Duodenal mucosa (tissue), 2 donors: ENCODE measurements around the gene OR10G2.

Source experiments
- H3K27ac ChIP-seq: one replicate; pipeline ENCODE4 v1.7.0; 2013; ENCODE audit warnings: low read depth, low read length
- H3K27me3 ChIP-seq, 2 donors: one replicate each; pipeline ENCODE4 v1.7.0; 2013; ENCODE audit warnings: low read length in 2 of 2, control low read depth in 1 of 2; ENCODE audit not compliant: insufficient read depth in 2 of 2, control insufficient read depth in 1 of 2
- H3K36me3 ChIP-seq, 2 donors: one replicate each; pipeline ENCODE4 v1.7.0; 2013; ENCODE audit warnings: low read length in 2 of 2, control low read depth in 1 of 2; ENCODE audit not compliant: insufficient read depth in 2 of 2, control insufficient read depth in 1 of 2
- H3K4me1 ChIP-seq, 2 donors: one replicate each; pipeline ENCODE4 v1.7.0; 2013; ENCODE audit warnings: low read length in 2 of 2, control low read depth in 1 of 2; ENCODE audit not compliant: insufficient read depth in 2 of 2, control insufficient read depth in 1 of 2
- H3K4me3 ChIP-seq, 2 donors: one replicate each; pipeline ENCODE4 v1.7.0; 2013; ENCODE audit warnings: low read length in 2 of 2, low read depth in 1 of 2
- H3K9ac ChIP-seq, 2 donors: one replicate each; pipeline ENCODE4 v1.7.0; 2013; ENCODE audit warnings: low read length in 2 of 2, low read depth in 1 of 2
- H3K9me3 ChIP-seq, 2 donors: one replicate each; pipeline ENCODE4 v1.7.0; 2013; ENCODE audit warnings: low read length in 2 of 2, control low read depth in 1 of 2; ENCODE audit not compliant: control insufficient read depth in 1 of 2

The OR10G2 gene, protein sequence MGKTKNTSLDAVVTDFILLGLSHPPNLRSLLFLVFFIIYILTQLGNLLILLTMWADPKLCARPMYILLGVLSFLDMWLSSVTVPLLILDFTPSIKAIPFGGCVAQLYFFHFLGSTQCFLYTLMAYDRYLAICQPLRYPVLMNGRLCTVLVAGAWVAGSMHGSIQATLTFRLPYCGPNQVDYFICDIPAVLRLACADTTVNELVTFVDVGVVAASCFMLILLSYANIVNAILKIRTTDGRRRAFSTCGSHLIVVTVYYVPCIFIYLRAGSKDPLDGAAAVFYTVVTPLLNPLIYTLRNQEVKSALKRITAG

DNA sequence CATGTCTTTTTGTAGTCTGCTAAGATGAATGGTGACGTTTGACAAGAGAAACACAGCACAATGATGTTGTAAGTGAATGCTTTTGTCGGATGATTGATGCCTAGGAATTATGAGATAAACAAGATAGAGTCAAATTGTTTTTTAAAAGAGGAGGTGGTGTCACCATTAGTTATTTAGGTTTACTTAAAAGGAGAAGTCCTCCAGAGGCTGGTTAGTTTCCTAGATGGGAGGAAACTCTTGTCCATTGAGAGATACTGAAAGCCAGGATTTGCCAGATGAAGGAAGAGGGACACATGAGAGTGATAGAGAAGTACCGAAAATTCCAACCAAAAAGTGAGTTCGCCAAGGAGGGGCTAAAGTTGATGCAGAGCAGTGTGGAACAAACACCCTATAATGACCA is at the start of gene OR10G2:
OR10G2 (minus strand) TSS at position 101 of the 400 bp plus-strand sequence; CDS start at position 3, 98 bp downstream.
- no peak within 1 kb of the TSS for H3K9ac ChIP-seq
- no peaks in the 10 kb centered on the region for H3K9me3 ChIP-seq
- no peak within 1 kb of the TSS for H3K27ac ChIP-seq
- no peaks in the 10 kb centered on the region for H3K27me3 ChIP-seq
- H3K36me3 ChIP-seq: no peaks in the 10 kb centered on the region
- H3K4me1 ChIP-seq: no peaks in the 10 kb centered on the region
- no peak within 1 kb of the TSS for H3K4me3 ChIP-seq

GRCh38 chr14:21680072-21680471 is 45.3 kb upstream of the OR10G2 start:
- Histone ChIP-seq H3K4me3 (no peak overlapping the region), H3K27ac (no peak overlapping the region), H3K9ac (no peak overlapping the region), H3K36me3 (no peaks in the 10 kb centered on the region), H3K4me1 (no peaks in the 10 kb centered on the region), H3K27me3 (no peaks in the 10 kb centered on the region), H3K9me3 (peaks cover 7 to 10% of the 10 kb centered on the region in 2 donors)

GRCh38 chr14:21675566-21675965 is 40.8 kb upstream of the OR10G2 start:
- no peak overlapping the region for H3K4me3 ChIP-seq
- peaks cover 8 to 13% of the 10 kb centered on the region in 2 donors for H3K9me3 ChIP-seq
- H3K36me3 ChIP-seq: no peaks in the 10 kb centered on the region
- no peaks in the 10 kb centered on the region for H3K4me1 ChIP-seq
- H3K9ac ChIP-seq: no peak overlapping the region
- no peak overlapping the region for H3K27ac ChIP-seq
- H3K27me3 ChIP-seq: no peaks in the 10 kb centered on the region

DNA sequence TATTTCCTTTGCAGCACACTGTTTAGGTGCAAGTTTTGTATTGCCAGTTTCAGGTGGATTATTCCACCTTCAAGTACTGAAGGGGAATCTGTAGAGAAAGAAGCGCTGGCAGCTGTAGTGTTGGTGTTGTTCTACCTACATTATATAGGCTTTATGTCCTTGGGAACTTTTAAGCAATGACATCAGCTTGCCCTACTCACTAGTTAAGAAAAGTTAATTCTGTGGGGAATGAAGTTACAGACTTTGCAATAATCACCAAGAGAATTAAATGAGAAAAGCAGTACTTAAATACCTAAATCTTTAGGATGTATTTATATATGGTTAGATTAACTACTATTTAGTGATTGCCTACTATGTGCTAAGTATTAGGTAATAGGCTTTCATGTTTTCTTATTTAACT is 39.0 kb upstream of the OR10G2 start, which contains the start of gene OR4E1:
OR4E1 (minus strand) TSS at position 101 of the 400 bp plus-strand sequence. CDS start 2,883 bp downstream, outside the sequence.
- Histone ChIP-seq H3K4me1 (no peaks in the 10 kb centered on the region), H3K4me3 (no peak within 1 kb of the TSS), H3K36me3 (no peaks in the 10 kb centered on the region), H3K9me3 (peaks cover 8 to 13% of the 10 kb centered on the region in 2 donors), H3K27ac (no peak within 1 kb of the TSS), H3K27me3 (no peaks in the 10 kb centered on the region), H3K9ac (no peak within 1 kb of the TSS)

GRCh38 chr14:21672116-21672515 is 37.4 kb upstream of the OR10G2 start:
- Histone ChIP-seq H3K9ac (no peak overlapping the region), H3K27me3 (no peaks in the 10 kb centered on the region), H3K36me3 (no peaks in the 10 kb centered on the region), H3K9me3 (peaks cover 8 to 13% of the 10 kb centered on the region in 2 donors), H3K4me1 (no peaks in the 10 kb centered on the region), H3K4me3 (no peak overlapping the region), H3K27ac (no peak overlapping the region)

- peaks cover 8 to 13% of the 10 kb centered on the region in 2 donors for H3K9me3 ChIP-seq
These were observed 36.6 kb upstream of the OR10G2 start for GRCh38 chr14:21671371-21671770.

GRCh38 chr14:21669284-21669683 is 34.5 kb upstream of the OR10G2 start:
- Histone ChIP-seq H3K4me3 (no peak overlapping the region), H3K27ac (no peak overlapping the region), H3K27me3 (no peaks in the 10 kb centered on the region), H3K36me3 (no peaks in the 10 kb centered on the region), H3K9ac (no peak overlapping the region), H3K9me3 (no peaks in the 10 kb centered on the region), H3K4me1 (no peaks in the 10 kb centered on the region)

More at GRCh38 chr14:21671371-21671770, 36.6 kb upstream of the OR10G2 start:
- H3K27ac ChIP-seq: no peak overlapping the region
- no peaks in the 10 kb centered on the region for H3K36me3 ChIP-seq
- no peak overlapping the region for H3K9ac ChIP-seq
- no peak overlapping the region for H3K4me3 ChIP-seq
- no peaks in the 10 kb centered on the region for H3K27me3 ChIP-seq
- H3K4me1 ChIP-seq: no peaks in the 10 kb centered on the region

DNA sequence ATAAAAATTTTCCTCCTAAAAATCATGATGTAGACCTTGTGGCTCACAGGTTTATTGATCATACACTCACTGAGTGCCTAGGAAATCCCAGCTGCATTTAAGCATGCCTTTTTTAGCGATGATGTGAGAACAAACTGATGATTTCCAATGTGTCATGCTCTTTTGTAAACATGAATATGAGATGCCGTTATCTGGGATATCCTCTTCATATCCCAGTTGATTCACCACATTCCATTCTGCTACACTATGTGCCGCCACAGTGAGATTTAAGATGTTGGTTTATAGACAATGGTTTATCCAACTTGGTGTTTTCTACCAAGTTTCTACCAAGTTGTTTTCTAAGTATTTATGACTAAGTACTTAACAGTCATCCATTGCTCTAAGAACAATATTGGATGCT is 33.6 kb upstream of the OR10G2 start:
- Histone ChIP-seq H3K4me3 (no peak overlapping the region), H3K4me1 (no peaks in the 10 kb centered on the region), H3K27me3 (no peaks in the 10 kb centered on the region), H3K36me3 (no peaks in the 10 kb centered on the region), H3K27ac (no peak overlapping the region), H3K9ac (no peak overlapping the region), H3K9me3 (no peaks in the 10 kb centered on the region)

- no peak overlapping the region for H3K9ac ChIP-seq
- no peaks in the 10 kb centered on the region for H3K9me3 ChIP-seq
- no peak overlapping the region for H3K27ac ChIP-seq
- no peak overlapping the region for H3K4me3 ChIP-seq
- no peaks in the 10 kb centered on the region for H3K27me3 ChIP-seq
- no peaks in the 10 kb centered on the region for H3K36me3 ChIP-seq
- no peaks in the 10 kb centered on the region for H3K4me1 ChIP-seq
These were observed 22.2 kb upstream of the OR10G2 start for GRCh38 chr14:21656980-21657379.

DNA sequence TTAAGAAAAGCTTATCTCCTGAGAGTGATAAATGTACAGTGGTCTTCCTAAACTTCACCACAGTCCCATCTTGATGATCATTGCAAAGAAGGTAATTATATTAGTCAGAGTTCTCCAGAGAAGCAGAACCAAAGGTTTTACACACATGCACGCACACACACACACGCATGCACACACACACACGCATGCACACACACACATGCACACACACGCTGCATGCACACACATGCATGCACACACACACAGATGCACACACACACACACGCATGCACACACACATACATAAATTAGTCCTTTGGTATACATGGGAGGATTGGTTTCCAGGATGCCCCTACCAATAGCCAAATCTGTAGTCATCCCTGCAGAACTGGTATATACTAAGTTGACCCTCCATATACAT is 19.5 kb upstream of the OR10G2 start:
- H3K9ac ChIP-seq: no peak overlapping the region
- no peak overlapping the region for H3K27ac ChIP-seq
- no peak overlapping the region for H3K4me3 ChIP-seq
- H3K4me1 ChIP-seq: no peaks in the 10 kb centered on the region
- no peaks in the 10 kb centered on the region for H3K9me3 ChIP-seq
- H3K27me3 ChIP-seq: no peaks in the 10 kb centered on the region
- no peaks in the 10 kb centered on the region for H3K36me3 ChIP-seq
